ENCODE results near the gene CHRM1.

- TF ChIP-seq CTCF (tag by site-specific recombination; IDR thresholded peaks at IDR 0.05): no peak
- TF ChIP-seq ZNF76 (tag by site-specific recombination; IDR thresholded peaks at IDR 0.05; ENCODE audit: borderline replicate concordance, low read depth): no peak
- no peak for TF ChIP-seq ZNF548 (tag by site-specific recombination; IDR thresholded peaks at IDR 0.05)
- no peak for TF ChIP-seq ZNF785 (tag by site-specific recombination; IDR thresholded peaks at IDR 0.05)
- no peak for TF ChIP-seq YY1 (tag by site-specific recombination; IDR thresholded peaks at IDR 0.05)
- TF ChIP-seq ZNF174 (tag by site-specific recombination; IDR thresholded peaks at IDR 0.05): no peak
- no peak for TF ChIP-seq IKZF3 (tag by site-specific recombination; IDR thresholded peaks at IDR 0.05)
- TF ChIP-seq ZNF544 (tag by site-specific recombination; IDR thresholded peaks at IDR 0.05): no peak
- no peak for TF ChIP-seq ZNF48 (tag by site-specific recombination; IDR thresholded peaks at IDR 0.05)
- no peak for TF ChIP-seq KLF1 (tag by site-specific recombination; IDR thresholded peaks at IDR 0.05)
- TF ChIP-seq ZNF629 (tag by site-specific recombination; IDR thresholded peaks at IDR 0.05): no peak
- no peak for TF ChIP-seq ZNF24 (tag by site-specific recombination; IDR thresholded peaks at IDR 0.05)
Observed at GRCh38 chr11:62912268-62912667, 8.9 kb downstream of the CHRM1 start.
